ENCODE results near the gene WNK1. TPM values are rescaled to one million over a fixed set of nuclear protein-coding genes. Genes with fewer than 3 reads are reported as not detected.

WNK1 gene
- total and polyA plus RNA-seq, 2 of the 8 experiments (the other 6 are each of a cell fraction or from before 2014, with no cell fraction given) = 88.2 to 157 TPM

- Histone ChIP-seq H2BK12ac (ENCODE audit: low read depth, low read length) (no peak overlapping the region), H2BK120ac (replicated peaks; ENCODE audit: low read depth, low read length) (no peak overlapping the region), H3K23me2 (ENCODE audit: low read depth, low read length) (no peaks in the 10 kb centered on the region; the same call in 1 of the 2 replicates), H3K27me3 (replicated peaks in 1 of 4; ENCODE audit: control insufficient read depth in 3 of 4, extremely low read depth in 1 of 4, insufficient read depth in 3 of 4, low read length in 3 of 4) (no peaks in the 10 kb centered on the region), H2AFZ (ENCODE audit: low read length) (no peak overlapping the region), H4K91ac (replicated peaks; ENCODE audit: insufficient read length, low read length) (no peak overlapping the region), H3K9ac (replicated peaks in 1 of 4; ENCODE audit: extremely low read depth in 1 of 4, low read depth in 3 of 4, low read length in 3 of 4) (no peak overlapping the region), H3K4me2 (ENCODE audit: insufficient read depth in 1 of 2, low read depth in 2 of 2, low read length in 2 of 2) (no peak overlapping the region), H2BK15ac (ENCODE audit: low read length) (no peak overlapping the region), H3K9me3 (ENCODE audit: insufficient read depth in 2 of 2, low read depth in 1 of 2, low read length in 1 of 2) (no peaks in the 10 kb centered on the region), H2BK20ac (ENCODE audit: low read length) (no peak overlapping the region), H3K4ac (replicated peaks; ENCODE audit: insufficient read length, low read depth, low read length) (no peak overlapping the region), H3K27ac (ENCODE audit: low read depth, low read length) (no peak overlapping the region), H2AK5ac (ENCODE audit: low read depth, low read length) (no peak overlapping the region), H3K79me1 (ENCODE audit: low read depth, low read length) (peaks cover 3% of the 10 kb centered on the region; the same call in 1 of the 2 replicates), H4K8ac (ENCODE audit: extremely low read depth, insufficient read depth, low read length) (no peak overlapping the region), H4K5ac (ENCODE audit: insufficient read length, low read depth, low read length) (no peak overlapping the region), H3K4me1 (replicated peaks in 1 of 4; ENCODE audit: control insufficient read depth in 3 of 4, insufficient read depth in 4 of 4, low read length in 3 of 4) (peaks cover 0 to 3% (median 0%) of the 10 kb centered on the region in 4 experiments; a peak in 2 of 7 replicates), H3K14ac (ENCODE audit: insufficient read length) (no peak overlapping the region), H3K79me2 (ENCODE audit: control insufficient read depth in 1 of 2, insufficient read depth in 2 of 2, low read length in 2 of 2) (peaks cover 9 to 97% of the 10 kb centered on the region in 2 experiments), H3K56ac (replicated peaks; ENCODE audit: insufficient read length, low read depth, low read length) (no peak overlapping the region), H3K23ac (ENCODE audit: insufficient read length) (no peak overlapping the region), H3K36me3 (ENCODE audit: control insufficient read depth in 2 of 4, insufficient read depth in 4 of 4, low read length in 3 of 4) (no peaks in the 10 kb centered on the region), H3K4me3 (ENCODE audit: extremely low read depth in 1 of 4, insufficient read depth in 2 of 4, low read depth in 3 of 4, low read length in 4 of 4) (no peak overlapping the region), H3K18ac (ENCODE audit: extremely low read depth, low read length) (no peak overlapping the region), H2BK5ac (ENCODE audit: low read depth, low read length) (no peak overlapping the region), H4K20me1 (replicated peaks in 1 of 2; ENCODE audit: control insufficient read depth in 1 of 2, insufficient read depth in 2 of 2, low read length in 2 of 2) (peaks cover 0 to 4% of the 10 kb centered on the region in 2 experiments)
- 87% methylated on average over 4 of the region's 4 CpGs; no CpG with 5 or more reads in 1 of the 2 experiments for WGBS, 2 experiments (ENCODE audit: extremely low coverage in 1 of 2, insufficient coverage in 1 of 2, insufficient read length in 1 of 2, insufficient replicate concordance in 2 of 2, low coverage in 1 of 2, low lambda C conversion rate in 2 of 2, missing lambda C conversion rate in 1 of 2)
- ChIA-PET CTCF (ENCODE audit: partially characterized antibody) (interaction anchor here (1.1 kb wide), 1 partner anchor 19 kb away, joined by 3 read pairs; no protein-coding TSS in a partner anchor), POLR2A (ENCODE audit: partially characterized antibody) (no interaction called here)
- FAIRE-seq = no peak
- DNase-seq (ENCODE audit: low read depth in 1 of 2, low spot score in 2 of 2) = no peak
- TF ChIP-seq CREB1 (IDR thresholded peaks at IDR 0.05) = no peak
- TF ChIP-seq RXRA (IDR thresholded peaks at IDR 0.05; ENCODE audit: insufficient read depth, low read depth, low read length) = no peak
- TF ChIP-seq TBP (IDR thresholded peaks at IDR 0.05; ENCODE audit: low read depth, low read length) = no peak
- TF ChIP-seq JUND (IDR thresholded peaks at IDR 0.05; ENCODE audit: low read length) = no peak
- TF ChIP-seq CTCF (IDR thresholded peaks at IDR 0.05; ENCODE audit: control extremely low read depth in 1 of 3, insufficient read depth in 1 of 3, low read depth in 1 of 3, low read length in 3 of 3) = no peak
- TF ChIP-seq E2F6 (IDR thresholded peaks at IDR 0.05) = no peak
- TF ChIP-seq MAFK (IDR thresholded peaks at IDR 0.05; ENCODE audit: low read depth, low read length) = no peak
- no peak for TF ChIP-seq CEBPB (IDR thresholded peaks at IDR 0.05; ENCODE audit: low read depth, low read length)
- no peak for TF ChIP-seq ZNF274 (IDR thresholded peaks at IDR 0.05; ENCODE audit: borderline replicate concordance, extremely low read depth, low read length)
- TF ChIP-seq BACH1 (IDR thresholded peaks at IDR 0.05; ENCODE audit: low read length) = no peak
- no peak for TF ChIP-seq EZH2 (IDR thresholded peaks at IDR 0.05; ENCODE audit: low read depth, low read length, severe bottlenecking)
- TF ChIP-seq HDAC6 (IDR thresholded peaks at IDR 0.05; ENCODE audit: low read depth, low read length) = no peak
Measured at GRCh38 chr12:795305-795704, 42.9 kb downstream of the WNK1 start.

Data from H1 (cell line).